K562 (cell line): ENCODE data around the gene SUPT20H. TPM values are rescaled to one million over a fixed set of nuclear protein-coding genes. Genes with fewer than 3 reads are reported as not detected.

Experiments used
- ATAC-seq: fragments of 200-7000 bp; cut with Tn5 transposase; 3 replicates; pipeline ENCODE4 v1.9.1; 2020; ENCODE audit warnings: moderate library complexity
- BruUV-seq: library from RNA; stranded (reverse); fragments of 400-500 nt; replicated peaks from 2 replicates; lab custom pipeline; 2021; lab: Mats Ljungman, UMichigan
- CTCF ChIA-PET: fragments of 300-600 bp; formaldehyde crosslinking; extraction: SDS; loops from one replicate; lab custom pipeline; 2021; ENCODE audit warnings: low intra/inter-chr PET ratio; lab: Yijun Ruan, JAX
- POLR2A ChIA-PET: fragments of 300-600, 350-650 bp; sonication (Branson Sonifier 250); formaldehyde crosslinking; extraction: SDS; loops from one replicate; lab custom pipeline; 2021; ENCODE audit warnings: antibody characterized with exemption, inconsistent platforms; lab: Yijun Ruan, JAX
- DNase-seq, 4 experiments: peaks; one replicate each; pipeline versions ENCODE4 v3.0.0 to v3.0.0-alpha.2; 2011 to 2018; ENCODE audit warnings: low spot score in 3 of 4, mixed read lengths in 3 of 4; ENCODE audit errors: extremely low read depth in 1 of 4
- FAIRE-seq: peaks from 2 replicates; lab custom pipeline; 2011; peaks lifted over from hg19 to GRCh38; lab: Jason Lieb, UNC
- H2AFZ ChIP-seq: 2 replicates; pipeline ENCODE4 v1.6.0; 2011; ENCODE audit warnings: low read depth, low read length, control low read depth, inconsistent platforms
- H3K27ac ChIP-seq: fragments of 200-600 bp; 3 replicates; pipeline ENCODE4 v1.8.0; 2011; ENCODE audit warnings: low read depth, mild to moderate bottlenecking, control low read depth, inconsistent platforms, low read length, moderate library complexity, mixed read lengths; ENCODE audit errors: extremely low read depth
- H3K27me3 ChIP-seq, 2 experiments: fragments of 300-600 bp in 1 of 2; 2 replicates in 1 of 2; 3 replicates in 1 of 2; pipeline versions ENCODE4 v1.6.0 to v1.8.0; 2011; ENCODE audit warnings: inconsistent platforms in 2 of 2, low read length in 2 of 2, mild to moderate bottlenecking in 1 of 2, mixed read lengths in 1 of 2, moderate library complexity in 1 of 2; ENCODE audit not compliant: control insufficient read depth in 2 of 2, insufficient read depth in 2 of 2
- H3K36me3 ChIP-seq: fragments of 300-600 bp; 3 replicates; pipeline ENCODE4 v1.8.0; 2011; ENCODE audit warnings: mild to moderate bottlenecking, low read length, inconsistent platforms; ENCODE audit not compliant: control insufficient read depth, insufficient read depth
- H3K4me1 ChIP-seq, 2 experiments: fragments of 200-600 bp in 1 of 2; replicated peaks in 1 of 2; 2 replicates in 1 of 2; 3 replicates in 1 of 2; pipeline versions ENCODE4 v1.5.1 to v1.8.0; 2011; ENCODE audit warnings: inconsistent platforms in 2 of 2, low read length in 2 of 2, mild to moderate bottlenecking in 1 of 2, mixed read lengths in 1 of 2, moderate library complexity in 1 of 2; ENCODE audit not compliant: control insufficient read depth in 2 of 2, insufficient read depth in 2 of 2
- H3K4me2 ChIP-seq: 2 replicates; pipeline ENCODE4 v1.6.1; 2011; ENCODE audit warnings: low read length, control low read depth, inconsistent platforms, mixed read lengths; ENCODE audit not compliant: insufficient read depth
- H3K4me3 ChIP-seq: fragments of 200-600 bp; sonication (generic), shearing (Covaris generic); 2 replicates; pipeline ENCODE4 v1.5.1; 2016; ENCODE audit warnings: control low read depth, inconsistent platforms
- H3K79me2 ChIP-seq: fragments of 200-600 bp; 3 replicates; pipeline ENCODE4 v1.8.0; 2011; ENCODE audit warnings: low read length, inconsistent platforms; ENCODE audit not compliant: control insufficient read depth, insufficient read depth
- H3K9ac ChIP-seq, 2 experiments: 2 replicates each; pipeline versions ENCODE4 v1.6.0 to v1.6.1; 2011; ENCODE audit warnings: low read depth in 2 of 2, low read length in 2 of 2, control low read depth in 1 of 2, inconsistent platforms in 1 of 2, mild to moderate bottlenecking in 1 of 2, mixed read lengths in 1 of 2; ENCODE audit not compliant: insufficient read depth in 1 of 2
- H3K9me1 ChIP-seq: one replicate; pipeline ENCODE4 v1.6.0; 2011; ENCODE audit warnings: inconsistent platforms, mild to moderate bottlenecking, low read length, moderate library complexity; ENCODE audit not compliant: control insufficient read depth, insufficient read depth
- H3K9me3 ChIP-seq: replicated peaks from 2 replicates; pipeline ENCODE4 v1.5.1; 2011; ENCODE audit warnings: low read depth, low read length, inconsistent platforms; ENCODE audit not compliant: control insufficient read depth, insufficient read depth
- H4K20me1 ChIP-seq: replicated peaks from 2 replicates; pipeline ENCODE4 v1.6.1; 2011; ENCODE audit warnings: low read length, inconsistent platforms, mixed read lengths; ENCODE audit not compliant: control insufficient read depth, insufficient read depth
- ELK1 ChIP-seq: sonication (generic); formaldehyde crosslinking; IDR thresholded peaks from 2 replicates; pipeline ENCODE4 v1.8.1; 2022; ENCODE audit warnings: missing genetic modification reagents
- HOMEZ ChIP-seq: fragments of 250-450 bp; sonication (Bioruptor Pico); IDR thresholded peaks from 2 replicates; pipeline ENCODE4 v1.4.0; 2020; ENCODE audit warnings: mild to moderate bottlenecking, moderate library complexity
- LEF1 ChIP-seq: fragments of 450-650 bp; IDR thresholded peaks from 2 replicates; pipeline ENCODE4 v1.6.1; 2016; ENCODE audit warnings: mild to moderate bottlenecking
- RHOXF2B ChIP-seq: fragments of 250-450 bp; sonication (Bioruptor Pico); conservative IDR thresholded peaks from 2 replicates; pipeline ENCODE4 v1.5.1; 2021
- SIX5 ChIP-seq, 2 experiments: IDR thresholded peaks; 2 replicates each; pipeline ENCODE4 v1.6.1; 2011; ENCODE audit warnings: low read length in 2 of 2, borderline replicate concordance in 1 of 2, low read depth in 1 of 2, mild to moderate bottlenecking in 1 of 2, moderate library complexity in 1 of 2; ENCODE audit not compliant: insufficient read depth in 1 of 2
- SMAD1 ChIP-seq: fragments of 150-350 bp; IDR thresholded peaks from 2 replicates; pipeline ENCODE4 v1.6.1; 2014; ENCODE audit warnings: low read length, low read depth; ENCODE audit not compliant: partially characterized antibody
- ZBTB8A ChIP-seq: fragments of 450-650 bp; IDR thresholded peaks from 2 replicates; pipeline ENCODE4 v1.6.1; 2018; ENCODE audit warnings: mild to moderate bottlenecking, moderate library complexity; ENCODE audit not compliant: partially characterized antibody
- WGBS: fragments of 100-300 bp; shearing (Covaris generic); methylation state at CpG from one replicate; pipeline ENCODE4 v1.1.6; 2016; ENCODE audit warnings: low coverage, mixed read lengths; ENCODE audit not compliant: insufficient coverage; ENCODE audit errors: missing lambda C conversion rate; 5-methylcytosine and 5-hydroxymethylcytosine counted together
- in situ Hi-C: fragments of 300-500 bp; cut with MboI; formaldehyde crosslinking; loops from 4 replicates; pipeline ENCODE4 v1.15.0; 2018; ENCODE audit warnings: inconsistent platforms, mixed read lengths
- intact Hi-C: fragments of 100-400 bp; cut with micrococcal nuclease; formaldehyde crosslinking; loops from 2 replicates; pipeline ENCODE4 v1.14.2; 2022
- polyA plus RNA-seq, 8 experiments: library from polyadenylated mRNA; depleted of rRNA in 4 of 8; stranded (reverse) in 5 of 8; unstranded in 3 of 8; fragments of >200 nt; fragmentation: Nextera tagmentation in 2 of 8; fragmentation: Illumina TruSeq in 1 of 8; extraction: Ambion mirVana in 2 of 8; extraction: Trizol in 1 of 8; gene quantifications; 2 replicates each; pipeline versions ENCODE4 v1.2.1 to v1.2.3, GENCODE V29; 2011 to 2014; ENCODE audit warnings: inconsistent platforms in 1 of 8, missing spikeins in 1 of 8
- total RNA-seq, 7 experiments: library from RNA; depleted of rRNA in 6 of 7; stranded (reverse); fragments of >200 nt in 6 of 7; fragmentation: Illumina TruSeq in 2 of 7; extraction: Trizol in 2 of 7; gene quantifications; 2 replicates each; pipeline versions ENCODE4 v1.2.1 to v1.2.3, GENCODE V29; 2011 to 2021; ENCODE audit warnings: low replicate concordance in 1 of 7

SUPT20H gene
- total and polyA plus RNA-seq, 9 of the 15 experiments (the other 6 are each of a cell fraction or from before 2014, with no cell fraction given), result 11.4 to 71.8 (median 31.7) TPM

GRCh38 chr13:37029617-37030016, 29.9 kb downstream of the SUPT20H start:
- POLR2A ChIA-PET, result interaction anchor here (1.6 kb wide), 1 partner anchor 29 kb away, joined by 7 read pairs; the partner anchor contains the start of gene EXOSC8
- Histone ChIP-seq H3K9me1 (no peaks in the 10 kb centered on the region), H3K27me3 (no peaks in the 10 kb centered on the region), H3K79me2 (no peaks in the 10 kb centered on the region), H4K20me1 (no peaks in the 10 kb centered on the region), H3K9ac (no peak overlapping the region), H3K4me1 (no peaks in the 10 kb centered on the region), H3K4me2 (no peak overlapping the region), H3K36me3 (peaks cover 60% of the 10 kb centered on the region), H3K27ac (no peak overlapping the region), H3K4me3 (no peak overlapping the region), H2AFZ (no peak overlapping the region), H3K9me3 (no peaks in the 10 kb centered on the region)
- in situ Hi-C loops, result no loop called here
- no peak for ATAC-seq
- FAIRE-seq, result no peak
- TF ChIP-seq ELK1 (CRISPR knock-in tag), result no peak
- intact Hi-C loops, result no loop called here
- BruUV-seq, result no TSS peak
- no peak for DNase-seq
- CTCF ChIA-PET, result no interaction called here
- WGBS, result 90% methylated on average over 4 of the region's 4 CpGs

GRCh38 chr13:37027639-37028038, 31.8 kb downstream of the SUPT20H start:
- Histone ChIP-seq H3K4me1 (no peaks in the 10 kb centered on the region), H3K9ac (no peak overlapping the region), H3K36me3 (peaks cover 62% of the 10 kb centered on the region), H4K20me1 (no peaks in the 10 kb centered on the region), H3K27ac (no peak overlapping the region), H3K9me3 (no peaks in the 10 kb centered on the region), H3K4me2 (no peak overlapping the region), H3K79me2 (no peaks in the 10 kb centered on the region), H3K9me1 (no peaks in the 10 kb centered on the region), H3K4me3 (no peak overlapping the region), H3K27me3 (no peaks in the 10 kb centered on the region), H2AFZ (no peak overlapping the region)
- 90% methylated on average over 2 of the region's 2 CpGs for WGBS
- DNase-seq (no peak), FAIRE-seq (no peak), ATAC-seq (no peak)
- intact Hi-C loops (no loop called here), in situ Hi-C loops (no loop called here)
- no TSS peak for BruUV-seq
- POLR2A ChIA-PET, result no interaction called here
- TF ChIP-seq SMAD1 (no peak), HOMEZ (CRISPR knock-in tag) (no peak), RHOXF2B (CRISPR knock-in tag) (no peak), SIX5 (IDR thresholded peaks at IDR 0.05; ENCODE audit: borderline replicate concordance in 1 of 2, insufficient read depth in 1 of 2, low read depth in 1 of 2, low read length in 2 of 2) (no peak), ZBTB8A (no peak), LEF1 (no peak)
- CTCF ChIA-PET, result no interaction called here
